Measurements from ENCODE around the gene CCL7.
"Not testable (repeated sequence)": the region's sequence is repeated elsewhere in the genome, so short reads cannot be mapped to it uniquely, and the experiment has no call there.

Gene CCL7

DNA sequence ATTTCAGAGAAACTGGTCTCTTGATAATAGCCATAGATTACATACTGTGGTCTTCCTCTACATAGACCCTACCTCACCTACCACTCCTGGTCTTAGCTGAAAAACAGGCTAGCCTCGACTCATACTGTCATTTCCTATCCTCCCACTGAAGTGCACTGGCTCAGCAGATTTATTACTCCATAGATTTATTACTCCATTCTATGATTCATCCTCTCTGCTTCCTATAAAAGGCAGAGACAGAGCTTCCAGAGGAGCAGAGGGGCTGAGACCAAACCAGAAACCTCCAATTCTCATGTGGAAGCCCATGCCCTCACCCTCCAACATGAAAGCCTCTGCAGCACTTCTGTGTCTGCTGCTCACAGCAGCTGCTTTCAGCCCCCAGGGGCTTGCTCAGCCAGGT, at the start of gene CCL7:
TSS of gene CCL7 (plus strand) at position 253 of the 400 bp plus-strand sequence. CDS start at position 323, 70 bp downstream.
- DNase-seq: no peak

- no peak for DNase-seq
These were observed 49.1 kb upstream of the CCL7 start for GRCh38 chr17:34220752-34221395.

DNA sequence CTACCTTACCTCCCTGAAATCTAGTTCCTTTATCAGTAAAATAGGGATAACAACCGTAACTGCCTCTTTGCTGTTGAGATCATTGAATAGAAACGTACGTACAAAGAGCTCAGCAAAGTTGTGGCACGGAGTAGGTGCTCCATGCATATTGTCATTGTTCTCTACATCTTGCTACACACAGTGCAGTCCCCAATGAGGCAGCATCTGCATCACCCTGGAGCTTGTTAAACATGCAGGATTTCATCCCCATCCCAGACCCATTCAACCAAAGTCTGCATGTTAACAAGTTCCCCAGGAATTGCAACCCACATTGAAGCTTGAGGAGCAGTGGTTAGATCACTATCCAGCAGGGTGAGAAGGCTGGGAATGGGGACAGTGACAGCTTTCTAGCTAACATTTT, 48.6 kb upstream of the CCL7 start:
- no peak for DNase-seq

DNA sequence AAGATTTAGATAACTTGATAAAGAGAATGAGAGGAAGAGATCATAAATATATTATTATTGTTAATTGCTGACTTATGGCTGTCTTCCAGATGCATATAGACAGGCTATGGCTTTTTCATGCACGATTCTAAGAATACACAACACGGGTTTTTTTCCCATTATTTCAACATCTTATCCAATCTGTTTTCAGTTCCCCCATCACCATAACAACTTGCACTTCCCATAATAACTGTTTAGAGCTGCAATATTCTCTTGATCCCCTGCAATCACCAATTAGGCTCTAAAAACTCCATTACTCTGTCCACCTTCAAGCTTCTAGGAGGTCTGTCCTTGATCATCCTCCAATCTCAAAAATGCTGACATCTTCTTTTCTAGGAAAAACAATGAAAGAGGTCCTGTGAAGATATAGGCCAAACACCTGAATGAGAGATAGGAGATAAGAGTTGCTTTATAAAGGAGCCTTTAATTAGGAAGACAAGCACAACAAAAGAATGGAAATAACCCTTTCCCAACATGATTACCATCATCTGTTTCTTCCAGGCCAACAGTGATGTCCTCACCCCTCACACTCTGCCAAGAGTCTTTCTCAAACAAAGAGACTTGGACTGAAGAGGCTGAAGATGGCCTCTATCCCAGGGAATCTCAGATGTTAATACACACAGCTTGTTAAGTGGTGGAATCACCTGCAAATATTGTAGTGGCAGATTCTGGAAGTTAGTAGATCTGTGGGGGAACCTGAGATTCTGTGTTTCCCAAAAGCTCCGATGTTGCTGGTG, 47.1 kb upstream of the CCL7 start:
- DNase-seq: no peak

DNA sequence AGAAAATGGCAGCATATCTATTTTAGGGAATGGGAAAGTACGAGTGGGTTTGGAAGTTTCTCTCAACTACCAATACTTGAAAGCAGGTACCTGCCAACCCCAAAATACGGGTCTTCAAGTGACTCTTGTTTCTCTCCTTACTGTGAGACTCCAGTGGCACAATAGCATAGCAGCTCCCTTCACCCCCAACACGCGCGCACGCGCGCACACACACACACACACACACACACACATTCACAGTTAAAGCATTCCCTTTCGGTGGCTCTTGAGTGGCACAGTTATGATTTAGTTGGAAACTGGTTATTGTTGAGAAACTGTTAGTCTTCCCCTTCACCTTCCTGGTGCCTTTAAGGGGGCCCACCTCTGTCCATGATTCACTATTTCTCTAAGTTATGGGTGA, 45.0 kb upstream of the CCL7 start:
- no peak for DNase-seq

DNA sequence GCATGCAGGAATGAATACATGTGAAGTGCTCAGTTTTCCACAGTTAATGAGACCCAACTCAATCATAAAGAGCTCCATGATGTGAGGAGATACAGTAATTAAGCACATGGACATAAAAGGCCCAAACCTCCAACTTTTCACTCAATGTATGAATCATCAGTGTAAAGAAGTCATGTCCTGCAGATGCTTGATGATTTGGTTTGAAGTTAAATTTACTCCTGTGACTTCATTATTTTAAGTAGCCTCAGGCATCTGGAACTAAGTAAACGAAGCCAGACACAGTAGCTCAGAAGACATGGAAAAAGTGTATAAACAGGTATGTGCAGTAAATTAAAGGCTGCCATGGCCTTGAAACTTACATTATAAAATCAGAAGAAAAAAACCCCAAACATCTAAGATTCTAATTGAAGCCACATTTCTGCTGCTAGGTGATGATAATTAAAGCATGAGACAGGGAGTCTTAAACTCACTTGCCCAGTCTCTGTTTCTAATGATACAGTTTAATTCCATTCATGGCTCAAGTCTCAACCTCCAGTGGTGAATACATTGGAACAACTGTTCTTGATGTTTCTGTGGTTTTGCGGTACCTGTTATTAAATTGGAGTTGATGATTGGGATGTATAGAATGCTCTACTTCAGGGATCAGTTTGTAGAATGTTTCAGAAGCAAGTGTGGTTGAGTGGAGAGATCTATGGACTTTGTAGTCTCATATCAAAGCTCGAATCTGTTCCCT, 43.8 kb upstream of the CCL7 start:
- no peak for DNase-seq

DNA sequence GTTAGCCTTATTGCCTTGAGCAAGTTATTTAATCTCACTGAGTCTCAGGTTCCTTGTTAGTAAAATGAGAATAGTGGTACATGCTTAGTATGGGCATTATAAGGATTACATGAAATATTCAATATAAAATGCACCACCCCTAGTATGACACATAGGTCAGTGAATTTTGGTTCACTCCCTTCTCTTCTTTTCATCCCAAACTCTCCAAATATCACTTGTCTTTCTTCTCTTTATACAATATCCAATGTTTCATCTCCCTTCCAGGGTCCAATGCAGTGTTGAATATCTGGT, 43.3 kb upstream of the CCL7 start:
- no peak for DNase-seq

- not testable (repeated sequence) for DNase-seq
These were observed 42.7 kb upstream of the CCL7 start for GRCh38 chr17:34227293-34227692.

- DNase-seq: no peak
These were observed 42.3 kb upstream of the CCL7 start for GRCh38 chr17:34227707-34228106.

- no peak for DNase-seq
These were observed 41.2 kb upstream of the CCL7 start for GRCh38 chr17:34228781-34229180.

- DNase-seq: no peak
These were observed 39.7 kb upstream of the CCL7 start for GRCh38 chr17:34230342-34230741.

- no peak for DNase-seq
These were observed 35.4 kb upstream of the CCL7 start for GRCh38 chr17:34234616-34235015.

GRCh38 chr17:34235389-34236028, 34.5 kb upstream of the CCL7 start:
- DNase-seq: no peak

DNA sequence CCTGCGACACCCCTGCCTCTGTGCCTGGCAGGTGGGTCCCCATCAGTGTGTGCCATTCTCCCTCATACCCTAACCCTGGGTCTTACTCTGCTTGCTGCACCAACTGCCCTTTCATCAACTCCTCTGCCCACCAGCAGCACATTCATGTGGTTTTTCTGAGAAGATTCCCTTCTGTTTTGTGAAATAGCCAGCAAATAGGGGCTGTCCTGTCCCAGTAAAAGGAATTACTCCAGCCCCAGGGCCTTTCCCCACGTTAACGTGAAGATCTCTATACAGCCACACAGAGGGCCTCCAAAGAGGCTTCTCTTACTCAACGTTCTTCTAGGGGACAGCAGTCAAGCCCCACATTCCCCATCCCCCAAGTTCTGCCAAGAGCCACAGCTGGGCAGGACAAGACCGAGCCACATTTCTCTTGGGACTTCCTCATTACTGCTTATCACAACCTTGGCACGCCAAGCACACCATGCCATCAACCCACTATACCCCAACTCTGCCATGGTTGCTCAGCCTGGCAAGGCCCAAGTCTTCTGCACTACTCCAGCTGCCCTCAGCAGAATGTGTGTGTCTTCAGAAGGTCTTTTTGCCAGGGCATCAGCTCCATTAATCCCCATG, 33.6 kb upstream of the CCL7 start:
- DNase-seq: no peak

DNA sequence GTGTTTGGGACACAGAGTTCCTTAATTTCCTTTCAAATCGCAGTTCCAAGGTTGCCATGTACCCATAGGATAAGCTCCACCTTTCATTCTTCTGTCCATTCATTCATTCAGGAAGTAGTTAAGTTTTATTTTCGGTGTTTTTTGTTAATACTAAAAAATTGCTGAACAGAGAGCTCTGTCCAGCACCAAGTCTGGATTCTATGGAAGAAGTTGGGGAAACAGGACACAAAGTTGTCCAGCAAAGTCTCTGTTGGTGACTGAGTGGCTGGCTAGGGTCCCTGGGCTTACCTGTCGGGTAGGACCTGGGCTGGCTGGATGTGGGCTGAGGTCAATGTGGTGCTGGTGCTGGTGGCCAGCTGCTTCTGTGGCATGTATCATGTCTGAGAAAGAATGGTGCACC, 32.6 kb upstream of the CCL7 start:
- no peak for DNase-seq

DNA sequence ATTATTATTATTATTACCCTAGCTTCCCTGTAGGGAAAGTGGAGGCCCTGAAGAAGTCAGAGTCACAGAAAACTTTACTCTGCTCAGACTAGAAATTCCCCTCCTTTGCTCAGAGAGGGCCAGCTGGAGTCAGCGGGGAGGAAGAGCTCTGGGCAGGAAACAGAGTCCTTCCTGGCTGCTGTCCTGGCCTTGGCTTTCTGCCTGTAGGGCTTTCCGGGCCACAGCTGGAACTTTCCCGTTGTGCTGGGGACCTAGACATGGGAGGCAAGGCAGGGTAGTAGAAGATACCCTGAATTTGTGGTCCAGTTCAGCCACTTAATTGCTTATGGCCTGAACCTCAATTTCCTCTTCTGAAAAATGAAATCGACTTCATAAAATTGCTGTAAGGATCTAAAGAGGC, 29.0 kb upstream of the CCL7 start:
- DNase-seq: peak; percentile 7 to 29

DNA sequence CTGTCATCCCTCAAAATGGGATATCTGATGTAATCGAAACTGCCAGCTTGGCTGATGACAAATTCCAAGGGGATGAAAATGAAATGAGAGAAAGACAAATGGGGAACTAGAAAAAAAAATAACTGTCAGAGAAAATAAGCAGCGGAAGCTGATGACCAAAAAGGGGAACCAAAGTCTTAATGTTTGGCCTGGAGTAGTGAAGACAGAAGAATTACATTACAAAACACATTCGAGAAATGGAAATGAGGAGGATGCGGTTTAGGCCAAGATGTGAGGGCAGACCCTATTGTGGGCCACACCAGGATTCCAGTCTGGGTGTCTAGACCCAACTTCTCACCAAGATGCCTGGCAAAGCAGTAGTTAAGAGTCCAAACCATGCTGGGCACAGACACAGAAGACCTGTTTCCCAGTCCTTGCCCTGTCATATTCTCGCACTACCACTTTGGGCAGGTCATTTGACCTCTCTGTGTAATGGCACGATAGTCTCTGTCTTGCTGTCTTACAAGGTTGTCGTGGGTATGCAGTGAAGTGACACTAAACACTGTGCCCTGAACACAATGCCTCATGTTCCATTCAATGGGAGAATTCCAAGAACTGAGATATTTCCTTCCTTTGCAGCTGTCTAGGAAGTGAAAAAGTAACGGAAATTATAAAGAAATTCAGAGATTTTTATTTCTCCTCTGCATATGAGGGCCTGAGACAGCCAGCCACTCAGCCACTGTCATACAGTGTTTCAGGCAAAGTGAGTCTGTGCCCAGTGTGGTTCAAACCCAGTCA, 27.2 kb upstream of the CCL7 start:
- no peak for DNase-seq

DNA sequence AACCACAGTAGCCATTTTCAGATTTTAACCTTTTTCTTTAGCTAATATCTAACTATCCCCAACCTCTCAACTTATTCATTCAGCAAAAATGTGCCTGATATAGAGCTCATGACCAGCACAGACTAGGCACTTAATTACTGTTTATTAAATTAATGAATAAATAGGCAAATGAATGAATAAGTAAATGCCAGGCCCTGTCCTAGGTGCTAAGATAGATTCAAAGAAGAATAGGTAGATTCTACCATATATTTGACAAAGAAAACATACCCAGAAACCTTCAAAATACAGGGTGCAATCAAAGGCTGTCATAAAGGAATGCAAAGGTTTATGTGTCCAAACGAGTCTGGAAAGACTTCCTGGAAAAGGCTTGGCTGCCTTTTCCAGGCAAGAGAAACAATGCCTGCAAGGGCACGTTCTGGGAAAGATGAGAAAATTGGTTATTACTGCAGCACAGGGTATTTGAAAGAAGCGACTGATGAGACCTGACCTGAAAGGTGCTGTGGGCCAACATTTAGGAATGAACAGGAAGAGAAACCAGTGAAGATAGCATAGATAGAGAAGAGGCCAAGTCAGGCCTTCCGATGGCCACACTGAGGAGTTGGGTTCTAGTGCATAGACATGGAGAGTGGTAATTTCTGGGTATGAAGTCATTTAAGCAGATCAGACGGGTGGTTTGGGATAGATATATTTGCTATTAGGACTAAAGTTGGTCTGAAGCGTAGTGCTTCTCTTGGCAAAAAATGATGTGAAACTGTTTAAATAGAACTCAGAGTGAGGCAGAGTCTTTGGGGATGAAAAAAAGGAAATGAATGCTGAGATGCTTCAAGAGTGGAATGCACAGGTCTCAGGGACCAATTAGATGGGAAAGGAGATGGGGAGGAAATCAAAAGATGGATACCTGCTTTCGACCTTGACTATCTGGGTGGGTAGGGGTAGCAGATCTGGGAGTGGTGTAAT, 26.4 kb upstream of the CCL7 start:
- peak in 1 of 2 donors; percentile 7 for DNase-seq

- DNase-seq: no peak
These were observed 24.6 kb upstream of the CCL7 start for GRCh38 chr17:34245351-34245905.

- DNase-seq: peak in 1 of 2 donors; percentile 27
These were observed 23.6 kb upstream of the CCL7 start for GRCh38 chr17:34246446-34246845.

DNA sequence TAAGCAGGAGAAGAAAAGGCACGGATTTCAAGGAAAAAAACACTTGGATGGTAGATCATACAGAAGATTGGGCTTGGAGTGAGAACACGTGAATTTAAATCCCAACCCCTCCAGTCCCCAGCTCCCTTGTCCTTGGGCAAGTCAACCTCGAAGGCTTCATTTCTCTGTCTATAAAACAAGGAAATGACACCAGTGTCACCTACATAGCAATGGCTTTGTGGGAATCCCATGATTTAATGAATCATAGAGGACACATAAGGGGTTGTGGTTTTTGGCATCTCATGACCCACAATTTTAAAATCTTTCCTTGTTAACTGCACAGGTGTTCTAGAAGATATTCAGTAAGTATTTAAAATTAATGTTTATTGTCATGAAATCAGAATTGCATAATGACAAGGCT, 23.1 kb upstream of the CCL7 start:
- DNase-seq: no peak

All from hippocampal formation (tissue), 2 donors.